ENCODE measurements around the gene IL1RAPL1.

GRCh38 chrX:29487714-29488113 lies 900.5 kb downstream of the IL1RAPL1 start:
- TF ChIP-seq CTCF (conservative IDR thresholded peaks at IDR 0.05 in 1 of 2, IDR thresholded peaks at IDR 0.05 in 1 of 2; ENCODE audit: low read depth in 1 of 2, low read length in 2 of 2) (no peak), EZH2 (IDR thresholded peaks at IDR 0.05; ENCODE audit: low read length, missing control alignments) (no peak)

Data from fibroblast of lung (primary cell).